Progenitor cell of endocrine pancreas (in vitro differentiated cells): ENCODE measurements around the gene FGF10. TPM values are rescaled to one million over a fixed set of nuclear protein-coding genes. Genes with fewer than 3 reads are reported as not detected.

Source experiments
- DNase-seq: peaks from one replicate; pipeline ENCODE4 v3.0.0; 2021; ENCODE audit warnings: low spot score; ENCODE audit not compliant: unreplicated experiment
- H3K27ac Mint-ChIP-seq: 2 replicates; pipeline ENCODE4 v1.8.0; 2021; ENCODE audit warnings: mild to moderate bottlenecking, moderate library complexity, mixed read lengths
- H3K27me3 Mint-ChIP-seq: 2 replicates; pipeline ENCODE4 v1.8.0; 2021; ENCODE audit warnings: mixed read lengths
- H3K36me3 Mint-ChIP-seq: 2 replicates; pipeline ENCODE4 v1.8.0; 2022; ENCODE audit warnings: mixed read lengths; ENCODE audit not compliant: insufficient read depth
- H3K4me1 Mint-ChIP-seq: 2 replicates; pipeline ENCODE4 v1.8.0; 2021; ENCODE audit warnings: low read depth, mixed read lengths
- H3K4me3 Mint-ChIP-seq: 2 replicates; pipeline ENCODE4 v1.8.0; 2021; ENCODE audit warnings: low read depth, mild to moderate bottlenecking, moderate library complexity, mixed read lengths
- H3K9me3 Mint-ChIP-seq: 2 replicates; pipeline ENCODE4 v1.8.0; 2021; ENCODE audit warnings: low read depth, mixed read lengths
- CTCF ChIP-seq: fragments of 200-600 bp; sonication (generic); IDR thresholded peaks from one replicate; pipeline ENCODE4 v1.5.0; 2021; ENCODE audit warnings: antibody characterized with exemption, mild to moderate bottlenecking; ENCODE audit not compliant: unreplicated experiment
- total RNA-seq: library from RNA; stranded (reverse); gene quantifications from 2 replicates; pipeline ENCODE4 v1.2.1, GENCODE V29; 2021

FGF10 gene
- total RNA-seq, 1 donor from 2014 or later, result 2.7 TPM

- no peaks in the 10 kb centered on the region for H3K27me3 Mint-ChIP-seq
- no peaks in the 10 kb centered on the region for H3K4me1 Mint-ChIP-seq
- no peak overlapping the region for H3K4me3 Mint-ChIP-seq
- no peak for DNase-seq
- TF ChIP-seq CTCF, result no peak
- H3K27ac Mint-ChIP-seq, result no peak overlapping the region
- peaks cover 5% of the 10 kb centered on the region for H3K9me3 Mint-ChIP-seq
- H3K36me3 Mint-ChIP-seq, result peaks cover 2% of the 10 kb centered on the region
These were observed 68.0 kb downstream of the FGF10 start for GRCh38 chr5:44321144-44321725.

- TF ChIP-seq CTCF, result no peak
- Mint-ChIP-seq H3K36me3 (peaks cover 2% of the 10 kb centered on the region), H3K27me3 (no peaks in the 10 kb centered on the region), H3K27ac (no peak overlapping the region), H3K9me3 (peaks cover 5% of the 10 kb centered on the region), H3K4me1 (no peaks in the 10 kb centered on the region), H3K4me3 (no peak overlapping the region)
- no peak for DNase-seq
These were observed 69.0 kb downstream of the FGF10 start for GRCh38 chr5:44320188-44320587.

- H3K36me3 Mint-ChIP-seq, result peaks cover 2% of the 10 kb centered on the region
- H3K27me3 Mint-ChIP-seq, result no peaks in the 10 kb centered on the region
- TF ChIP-seq CTCF, result no peak
- H3K4me1 Mint-ChIP-seq, result no peaks in the 10 kb centered on the region
- no peak overlapping the region for H3K27ac Mint-ChIP-seq
- no peak for DNase-seq
- peaks cover 5% of the 10 kb centered on the region for H3K9me3 Mint-ChIP-seq
- H3K4me3 Mint-ChIP-seq, result no peak overlapping the region
These were observed 70.3 kb downstream of the FGF10 start for GRCh38 chr5:44318883-44319282.

GRCh38 chr5:44312374-44312773, 76.8 kb downstream of the FGF10 start:
- Mint-ChIP-seq H3K27ac (no peak overlapping the region), H3K27me3 (no peaks in the 10 kb centered on the region), H3K36me3 (no peaks in the 10 kb centered on the region), H3K4me1 (peaks cover 6% of the 10 kb centered on the region), H3K9me3 (no peaks in the 10 kb centered on the region), H3K4me3 (no peak overlapping the region)
- no peak for TF ChIP-seq CTCF
- no peak for DNase-seq

GRCh38 chr5:44300551-44300950, 88.7 kb downstream of the FGF10 start:
- no peak for TF ChIP-seq CTCF
- no peak overlapping the region for H3K4me3 Mint-ChIP-seq
- DNase-seq, result no peak
- H3K27me3 Mint-ChIP-seq, result no peaks in the 10 kb centered on the region
- no peak overlapping the region for H3K27ac Mint-ChIP-seq
- H3K9me3 Mint-ChIP-seq, result no peaks in the 10 kb centered on the region
- H3K4me1 Mint-ChIP-seq, result no peaks in the 10 kb centered on the region
- H3K36me3 Mint-ChIP-seq, result no peaks in the 10 kb centered on the region
